Esophagus muscularis mucosa (tissue), 4 donors: ENCODE results near the gene ZFYVE28. TPM values are rescaled to one million over a fixed set of nuclear protein-coding genes. Genes with fewer than 3 reads are reported as not detected.

Source experiments
- DNase-seq: peaks from one replicate; pipeline ENCODE4 v3.0.0-alpha.2; 2017; ENCODE audit errors: extremely low spot score
- H3K27ac ChIP-seq, 4 donors: fragments of 200-600 bp; sonication (generic); replicated peaks in 1 of 4; 1 replicate in 3 of 4; 2 replicates in 1 of 4; pipeline ENCODE4 v1.5.1; 2016 to 2019; ENCODE audit warnings: mild to moderate bottlenecking in 1 of 4
- H3K27me3 ChIP-seq, 4 donors: fragments of 200-600 bp; sonication (generic); one replicate each; pipeline versions ENCODE4 v1.5.1 to v1.6.0; 2016 to 2019
- H3K36me3 ChIP-seq, 4 donors: fragments of 200-600 bp; sonication (generic); one replicate each; pipeline ENCODE4 v1.5.1; 2016 to 2019
- H3K4me1 ChIP-seq, 4 donors: fragments of 200-600 bp; sonication (generic); one replicate each; pipeline ENCODE4 v1.5.1; 2016 to 2019
- H3K4me3 ChIP-seq, 4 donors: fragments of 200-600 bp; sonication (generic); 1 replicate in 2 of 4; 2 replicates in 2 of 4; pipeline ENCODE4 v1.5.1; 2016 to 2019; ENCODE audit warnings: mild to moderate bottlenecking in 4 of 4, moderate library complexity in 1 of 4
- H3K9me3 ChIP-seq, 4 donors: fragments of 200-600 bp; sonication (generic); 1 replicate in 3 of 4; 2 replicates in 1 of 4; pipeline ENCODE4 v1.5.1; 2016 to 2019
- CTCF ChIP-seq, 3 experiments: fragments of 200-600 bp in 2 of 3; fragments of 450-650 bp in 1 of 3; sonication (generic) in 2 of 3; IDR thresholded peaks; one replicate each; pipeline ENCODE4 v1.5.1; 2017 to 2019; ENCODE audit warnings: antibody characterized with exemption in 3 of 3, mild to moderate bottlenecking in 2 of 3, moderate library complexity in 1 of 3
- EP300 ChIP-seq: sonication (generic); formaldehyde crosslinking; IDR thresholded peaks from one replicate; pipeline ENCODE4 v1.6.1; 2017; ENCODE audit warnings: antibody characterized with exemption
- POLR2A ChIP-seq: fragments of 450-650 bp; IDR thresholded peaks from one replicate; pipeline ENCODE4 v1.6.1; 2017; ENCODE audit warnings: antibody characterized with exemption, moderate library complexity, mild to moderate bottlenecking, low read depth
- POLR2AphosphoS5 ChIP-seq, 2 donors: sonication (generic); formaldehyde crosslinking; IDR thresholded peaks; one replicate each; pipeline ENCODE4 v1.6.1; 2017; ENCODE audit warnings: antibody characterized with exemption in 2 of 2
- WGBS: methylation state at CpG from one replicate; pipeline ENCODE4 v1.1.5; 2018; 5-methylcytosine and 5-hydroxymethylcytosine counted together
- intact Hi-C: fragments of 100-400 bp; cut with DNase I; formaldehyde crosslinking; loops from one replicate; pipeline ENCODE4 v1.15.1; 2023
- total RNA-seq, 4 donors: library from RNA; depleted of rRNA; stranded (reverse); fragments of >200 nt; gene quantifications; one replicate each; pipeline versions ENCODE4 v1.1.0 to v1.2.1, GENCODE V29; 2016

Gene ZFYVE28
- total RNA-seq, 4 donors from 2014 or later: 4.5 to 13.4 (median 8.4) TPM

- Histone ChIP-seq H3K27ac (no peak overlapping the region), H3K9me3 (no peaks in the 10 kb centered on the region), H3K36me3 (no peaks in the 10 kb centered on the region), H3K4me1 (peaks cover 16 to 24% (median 19%) of the 10 kb centered on the region in 4 donors), H3K27me3 (no peaks in the 10 kb centered on the region), H3K4me3 (peak overlapping the region in 1 of 4 donors; percentile 41)
- 66% methylated on average over 6 of the region's 7 CpGs for WGBS
- no peak for TF ChIP-seq EP300
- TF ChIP-seq POLR2AphosphoS5 (IDR thresholded peaks at IDR 0.05): no peak
- TF ChIP-seq POLR2A: no peak
- TF ChIP-seq CTCF (IDR thresholded peaks at IDR 0.05): no peak
- intact Hi-C loops: no loop called here
- DNase-seq: no peak
These were observed 15.5 kb downstream of the ZFYVE28 start for GRCh38 chr4:2402941-2403340.

GRCh38 chr4:2402048-2402842, 16.2 kb downstream of the ZFYVE28 start:
- H3K27me3 ChIP-seq: no peaks in the 10 kb centered on the region
- 6% methylated on average over 11 of the region's 27 CpGs for WGBS
- peak; percentile 94 for DNase-seq

GRCh38 chr4:2401610-2401983, 16.8 kb downstream of the ZFYVE28 start:
- Histone ChIP-seq H3K9me3 (no peaks in the 10 kb centered on the region), H3K36me3 (no peaks in the 10 kb centered on the region), H3K27me3 (peaks cover 0 to 3% (median 0%) of the 10 kb centered on the region in 4 donors), H3K4me3 (peak overlapping the region; percentile 40 to 55 (median 42)), H3K27ac (peak overlapping the region in 1 of 4 donors; percentile 3), H3K4me1 (peaks cover 16 to 24% (median 19%) of the 10 kb centered on the region in 4 donors)
- no peak for TF ChIP-seq EP300
- intact Hi-C loops: no loop called here
- 36% methylated on average over 12 of the region's 15 CpGs for WGBS
- no peak for DNase-seq

More at GRCh38 chr4:2402048-2402842, 16.2 kb downstream of the ZFYVE28 start:
- no peaks in the 10 kb centered on the region for H3K36me3 ChIP-seq
- H3K4me3 ChIP-seq: peak overlapping the region; percentile 40 to 55 (median 42)
- no peaks in the 10 kb centered on the region for H3K9me3 ChIP-seq
- intact Hi-C loops: no loop called here
- TF ChIP-seq EP300 (no peak), POLR2A (no peak), CTCF (IDR thresholded peaks at IDR 0.05) (no peak), POLR2AphosphoS5 (IDR thresholded peaks at IDR 0.05) (no peak)
- H3K4me1 ChIP-seq: peaks cover 16 to 24% (median 19%) of the 10 kb centered on the region in 4 donors
- H3K27ac ChIP-seq: peak overlapping the region in 1 of 4 donors; percentile 3

GRCh38 chr4:2400841-2401609, 17.4 kb downstream of the ZFYVE28 start:
- WGBS: 83% methylated on average over 6 of the region's 15 CpGs
- no peak for TF ChIP-seq POLR2A
- TF ChIP-seq POLR2AphosphoS5 (IDR thresholded peaks at IDR 0.05): no peak
- no peak for TF ChIP-seq EP300
- TF ChIP-seq CTCF (IDR thresholded peaks at IDR 0.05): no peak
- Histone ChIP-seq H3K36me3 (no peaks in the 10 kb centered on the region), H3K4me3 (no peak overlapping the region), H3K9me3 (no peaks in the 10 kb centered on the region), H3K27ac (no peak overlapping the region), H3K4me1 (peaks cover 16 to 24% (median 19%) of the 10 kb centered on the region in 4 donors), H3K27me3 (peaks cover 0 to 3% (median 0%) of the 10 kb centered on the region in 4 donors)
- intact Hi-C loops: no loop called here
- no peak for DNase-seq

- Histone ChIP-seq H3K4me1 (peaks cover 16 to 24% (median 19%) of the 10 kb centered on the region in 4 donors), H3K4me3 (no peak overlapping the region), H3K9me3 (no peaks in the 10 kb centered on the region), H3K27me3 (peaks cover 0 to 9% (median 0%) of the 10 kb centered on the region in 4 donors), H3K27ac (no peak overlapping the region), H3K36me3 (no peaks in the 10 kb centered on the region)
- intact Hi-C loops: no loop called here
- TF ChIP-seq CTCF (IDR thresholded peaks at IDR 0.05) (no peak), POLR2AphosphoS5 (IDR thresholded peaks at IDR 0.05) (no peak), EP300 (no peak), POLR2A (no peak)
- no peak for DNase-seq
- 89% methylated on average over 4 of the region's 28 CpGs for WGBS
These were observed 18.7 kb downstream of the ZFYVE28 start for GRCh38 chr4:2399631-2400190.
